ENCODE data around the gene PPP1R1C.

GRCh38 chr2:181977661-181978350 is 7.8 kb upstream of the PPP1R1C start:
- TF ChIP-seq REST (IDR thresholded peaks at IDR 0.05; ENCODE audit: insufficient read depth in 1 of 2, low read depth in 2 of 2, low read length in 2 of 2) (no peak), TAF1 (IDR thresholded peaks at IDR 0.05; ENCODE audit: borderline replicate concordance, insufficient read depth, low read length) (no peak), POLR2AphosphoS5 (IDR thresholded peaks at IDR 0.05; ENCODE audit: low read depth, low read length) (no peak)

Measured in PFSK-1 (cell line).